Measurements from ENCODE around the gene ANKDD1A. TPM values are rescaled to one million over a fixed set of nuclear protein-coding genes. Genes with fewer than 3 reads are reported as not detected.

The ANKDD1A gene
- total RNA-seq, 1 donor from 2014 or later = 25.5 TPM

DNA sequence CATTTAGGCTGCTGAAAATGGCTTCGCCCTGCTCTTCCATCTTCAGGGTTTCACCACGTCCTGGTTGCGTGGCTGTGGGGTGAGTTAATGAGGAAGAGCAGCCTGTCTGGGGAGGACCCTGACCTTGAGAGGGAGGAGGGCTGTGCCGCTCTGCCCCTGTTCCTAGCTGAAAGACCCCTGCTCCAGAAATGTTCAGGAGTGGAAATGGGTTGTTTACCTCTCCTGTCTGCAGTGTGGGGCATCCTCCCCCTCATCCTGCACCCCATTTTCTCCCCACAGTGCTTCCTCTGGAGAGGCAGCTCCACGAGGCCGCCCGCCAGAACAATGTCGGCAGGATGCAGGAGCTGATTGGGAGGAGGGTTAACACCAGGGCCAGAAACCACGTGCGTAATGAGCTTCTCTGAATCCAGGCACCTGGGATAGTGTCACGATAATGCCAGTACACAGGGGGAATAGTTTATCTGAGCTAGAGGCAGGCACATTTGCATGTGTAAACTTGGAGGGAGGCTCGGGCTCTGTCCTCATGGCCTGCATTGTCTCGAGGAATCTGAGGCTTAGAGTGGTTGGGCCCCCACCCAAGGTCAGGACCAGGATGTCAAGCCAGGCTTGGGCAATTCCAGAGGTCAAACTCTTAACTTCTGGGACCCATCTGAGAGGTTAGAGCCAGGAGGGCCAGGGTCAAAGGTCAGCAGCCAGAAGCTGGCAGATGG, 4.0 kb downstream of the ANKDD1A start:
- ATAC-seq = no peak
- intact Hi-C loops (cut with DNase I) = no loop called here
- no peak for DNase-seq (ENCODE audit: low spot score)

DNA sequence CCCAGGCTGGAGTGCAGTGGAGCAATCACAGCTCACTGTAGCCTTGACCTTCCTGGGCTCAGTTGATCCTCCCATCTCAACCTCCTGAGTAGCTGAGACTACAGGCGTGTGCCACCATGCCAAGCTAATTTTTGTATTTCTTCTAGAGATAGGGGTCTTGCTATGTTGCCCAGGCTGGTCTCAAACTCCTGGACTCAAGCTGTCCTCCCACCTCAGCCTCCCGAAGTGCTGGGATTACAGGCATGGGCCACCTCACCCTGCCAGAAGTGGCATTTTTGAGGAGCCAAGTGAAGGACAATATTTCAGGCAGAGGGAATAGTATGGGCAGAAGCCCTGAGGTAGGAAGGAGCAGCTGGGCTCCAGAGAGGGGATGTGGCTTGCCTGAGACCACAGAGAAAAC, 4.7 kb downstream of the ANKDD1A start:
- ATAC-seq = no peak
- intact Hi-C loops (cut with DNase I) = no loop called here
- no peak for DNase-seq (ENCODE audit: low spot score)

- ATAC-seq = no peak
- intact Hi-C loops (cut with DNase I) = no loop called here
Observed at GRCh38 chr15:64917211-64917610, 5.5 kb downstream of the ANKDD1A start.

GRCh38 chr15:64919721-64920120, 8.0 kb downstream of the ANKDD1A start:
- ATAC-seq = no peak
- intact Hi-C loops (cut with DNase I) = no loop called here
- no peak for DNase-seq (ENCODE audit: low spot score)

More at GRCh38 chr15:64917211-64917610, 5.5 kb downstream of the ANKDD1A start:
- no peak for DNase-seq (ENCODE audit: low spot score)

DNA sequence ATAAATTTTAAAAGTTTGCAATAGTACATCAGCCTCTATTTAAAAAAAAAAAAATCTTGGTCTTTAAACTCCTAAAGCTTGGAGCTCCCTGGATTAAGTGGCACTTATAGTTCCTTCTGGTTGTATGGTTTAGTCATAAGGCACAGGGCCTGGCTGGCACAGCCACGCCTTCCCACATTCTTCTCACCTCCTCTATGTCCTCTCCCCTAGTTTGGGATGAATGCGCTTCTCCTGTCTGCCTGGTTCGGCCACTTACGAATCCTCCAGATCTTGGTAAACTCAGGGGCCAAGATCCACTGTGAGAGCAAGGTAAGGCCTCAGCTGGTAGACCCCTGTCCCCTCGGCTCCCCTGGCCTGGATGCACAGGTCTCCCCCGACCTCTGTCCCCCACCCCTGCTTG, 10.0 kb downstream of the ANKDD1A start:
- intact Hi-C loops (cut with DNase I) = no loop called here
- ATAC-seq = peak; percentile 39
- no peak for DNase-seq (ENCODE audit: low spot score)

DNA sequence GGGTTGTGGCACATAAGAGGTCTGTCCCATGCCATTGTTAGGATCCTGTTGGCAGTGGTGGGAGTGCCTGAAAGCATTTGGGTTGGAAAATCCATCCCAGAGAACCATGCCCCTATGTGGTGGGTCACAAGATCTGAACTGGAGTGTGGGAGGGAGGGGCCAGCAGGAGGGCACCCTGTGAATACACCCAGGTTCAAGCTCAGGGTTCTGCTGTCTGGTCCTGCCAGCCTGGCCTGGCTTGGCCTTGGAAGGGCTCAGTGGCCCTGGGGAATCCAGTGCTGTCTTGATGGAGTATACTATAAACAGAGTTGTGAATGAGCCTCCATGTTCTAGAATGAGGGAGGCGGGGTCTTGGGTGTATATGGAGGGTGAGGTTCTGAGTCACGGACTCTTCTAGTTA, 11.8 kb downstream of the ANKDD1A start:
- no peak for DNase-seq (ENCODE audit: low spot score)
- intact Hi-C loops (cut with DNase I) = no loop called here
- no peak for ATAC-seq

- ATAC-seq (no peak), DNase-seq (ENCODE audit: low spot score) (no peak)
- intact Hi-C loops (cut with DNase I) = no loop called here
Observed at GRCh38 chr15:64925335-64926330, 13.9 kb downstream of the ANKDD1A start.

DNA sequence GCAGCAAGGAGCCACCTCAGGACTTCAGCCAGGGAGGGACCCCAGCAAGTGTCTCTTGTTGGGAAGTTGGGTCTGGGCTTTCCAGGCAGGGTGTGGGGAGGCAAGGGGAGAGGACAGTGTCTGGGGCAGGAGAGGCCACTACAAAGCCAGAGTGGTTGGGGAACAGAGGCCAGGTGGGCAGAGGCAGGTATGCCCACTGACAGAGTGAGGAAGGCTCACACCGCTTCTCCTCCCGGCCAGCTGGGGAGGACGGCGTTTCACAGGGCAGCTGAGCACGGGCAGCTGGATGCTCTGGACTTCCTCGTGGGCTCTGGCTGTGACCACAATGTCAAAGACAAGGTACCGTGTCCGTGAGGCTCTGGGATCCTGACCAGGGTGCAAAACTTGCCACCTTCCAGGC, 15.0 kb downstream of the ANKDD1A start:
- ATAC-seq = no peak
- no peak for DNase-seq (ENCODE audit: low spot score)
- intact Hi-C loops (cut with DNase I) = no loop called here

DNA sequence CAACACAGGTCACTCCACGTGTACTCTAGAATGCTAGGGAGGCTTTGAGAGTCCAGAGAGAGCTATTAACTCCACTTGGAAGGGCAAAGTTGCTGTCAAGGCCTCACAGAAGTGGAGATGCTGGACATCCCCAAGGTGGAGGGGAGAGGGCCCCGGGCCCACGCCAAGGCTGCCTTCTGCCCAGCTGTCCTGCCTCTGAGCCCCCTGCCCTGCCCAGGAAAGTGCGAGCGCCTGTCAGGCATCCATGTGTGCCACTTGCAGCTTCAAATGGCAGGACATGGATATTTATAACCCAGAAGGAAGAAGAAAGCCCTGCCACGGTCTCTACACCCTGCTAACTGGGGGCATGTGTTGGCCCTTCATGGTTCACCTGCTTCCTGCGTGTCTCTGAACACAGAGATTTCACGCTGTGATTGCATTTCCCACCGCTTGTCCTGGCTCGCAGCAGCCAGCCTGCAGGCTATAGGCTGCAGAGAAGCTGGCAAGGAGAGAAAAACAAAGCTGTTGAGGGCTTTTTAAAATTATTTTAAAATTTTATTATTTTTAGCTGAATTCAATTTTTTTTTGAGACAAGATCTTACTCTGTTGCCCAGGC, 17.0 kb downstream of the ANKDD1A start:
- DNase-seq (ENCODE audit: low spot score) (no peak), ATAC-seq (no peak)
- intact Hi-C loops (cut with DNase I) = no loop called here

DNA sequence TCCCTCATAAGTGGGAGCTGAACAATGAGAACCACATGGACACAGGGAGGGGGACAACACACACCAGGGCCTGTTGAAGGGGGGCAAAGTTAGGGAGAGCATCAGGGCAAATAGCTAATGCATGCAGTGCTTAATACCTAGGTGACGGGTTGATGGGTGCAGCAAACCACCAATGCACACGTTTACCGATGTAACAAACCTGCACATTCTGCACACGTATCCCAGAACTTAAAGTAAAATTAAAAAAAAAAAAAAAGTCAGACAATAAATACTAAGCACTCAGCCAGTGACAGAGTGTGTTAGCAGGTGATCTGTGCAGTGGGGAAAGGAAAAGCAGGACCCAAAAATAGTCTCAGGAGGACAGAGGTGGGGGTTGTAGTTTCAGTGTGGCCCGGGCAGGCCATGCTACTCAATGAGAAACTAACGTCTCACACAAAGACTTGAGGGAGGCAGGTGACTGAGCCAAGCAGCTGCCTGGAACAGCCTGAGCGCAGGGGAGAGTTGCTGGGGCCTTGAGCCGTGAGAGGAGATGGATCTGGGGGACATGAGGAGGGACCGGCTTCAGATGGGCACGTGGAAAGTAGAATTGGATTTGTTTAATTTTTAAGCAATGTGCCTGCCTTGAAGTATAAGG, 18.4 kb downstream of the ANKDD1A start:
- intact Hi-C loops (cut with DNase I) = no loop called here
- no peak for DNase-seq (ENCODE audit: low spot score)
- no peak for ATAC-seq

DNA sequence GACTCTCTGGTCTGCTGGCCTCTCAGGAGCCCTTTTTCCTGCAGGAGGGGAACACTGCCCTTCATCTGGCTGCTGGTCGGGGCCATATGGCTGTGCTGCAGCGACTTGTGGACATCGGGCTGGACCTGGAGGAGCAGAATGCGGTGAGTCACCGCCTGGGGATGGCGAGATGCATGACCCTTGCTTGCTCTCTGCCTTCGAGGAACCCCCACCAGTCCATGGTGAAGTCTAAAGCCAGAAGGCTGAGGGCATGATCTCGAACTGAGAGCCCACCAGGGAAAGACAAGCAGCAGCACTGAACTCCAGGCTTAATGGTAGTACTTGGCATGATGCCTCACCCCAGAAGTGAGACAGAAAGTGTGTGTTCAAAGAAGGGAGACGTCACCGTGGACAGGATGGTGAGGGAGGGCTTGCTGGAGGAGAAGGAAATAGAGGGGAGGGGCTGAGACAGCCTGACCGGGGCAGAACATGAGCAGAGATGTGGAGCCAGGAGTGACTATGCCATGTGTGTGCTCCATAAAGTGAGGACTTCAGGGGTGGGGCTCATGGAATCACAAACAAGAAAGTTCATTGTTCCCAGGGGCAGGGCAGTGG, 19.2 kb downstream of the ANKDD1A start:
- ATAC-seq (peak; percentile 49), DNase-seq (ENCODE audit: low spot score) (no peak)
- intact Hi-C loops (cut with DNase I) = no loop called here

DNA sequence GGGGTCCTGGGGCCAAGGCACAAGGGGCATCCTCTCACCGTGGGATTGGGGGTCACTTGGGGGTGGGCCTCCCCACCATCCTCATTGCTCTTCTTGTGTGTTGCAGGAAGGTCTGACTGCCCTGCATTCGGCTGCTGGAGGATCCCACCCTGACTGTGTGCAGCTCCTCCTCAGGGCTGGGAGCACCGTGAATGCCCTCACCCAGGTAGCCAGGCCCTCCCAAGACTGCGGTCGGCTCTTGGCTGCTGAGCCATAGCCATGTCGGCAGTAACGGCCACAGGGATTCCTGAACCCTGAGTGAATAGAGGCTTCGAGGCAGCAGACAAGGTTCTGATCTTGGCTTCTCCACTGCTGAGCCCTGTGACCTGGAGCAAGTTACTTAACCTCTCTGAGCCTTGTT, 19.7 kb downstream of the ANKDD1A start:
- no peak for DNase-seq (ENCODE audit: low spot score)
- intact Hi-C loops (cut with DNase I) = no loop called here
- ATAC-seq = peak; percentile 23

DNA sequence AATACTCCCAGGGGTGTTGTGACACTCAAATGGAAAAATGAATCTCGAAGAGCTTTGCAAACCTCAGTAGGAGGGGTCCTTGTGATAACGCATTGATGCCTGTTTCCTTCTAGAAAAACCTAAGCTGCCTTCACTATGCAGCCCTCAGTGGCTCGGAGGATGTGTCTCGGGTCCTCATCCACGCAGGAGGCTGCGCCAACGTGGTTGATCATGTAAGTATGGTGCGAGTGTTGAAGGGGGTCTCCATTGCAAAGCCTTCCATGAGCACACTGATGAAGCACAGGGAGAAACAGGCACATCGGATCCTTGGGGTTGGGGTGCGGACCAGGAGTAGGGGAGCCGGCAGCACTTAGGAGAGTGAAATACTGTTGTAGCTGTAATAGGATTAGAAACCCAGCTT, 22.3 kb downstream of the ANKDD1A start:
- DNase-seq (ENCODE audit: low spot score) (no peak), ATAC-seq (no peak)
- intact Hi-C loops (cut with DNase I) = no loop called here

- ATAC-seq = peak; percentile 94
- intact Hi-C loops (cut with DNase I) = no loop called here
- no peak for DNase-seq (ENCODE audit: low spot score)
Observed at GRCh38 chr15:64938192-64938591, 26.5 kb downstream of the ANKDD1A start.

DNA sequence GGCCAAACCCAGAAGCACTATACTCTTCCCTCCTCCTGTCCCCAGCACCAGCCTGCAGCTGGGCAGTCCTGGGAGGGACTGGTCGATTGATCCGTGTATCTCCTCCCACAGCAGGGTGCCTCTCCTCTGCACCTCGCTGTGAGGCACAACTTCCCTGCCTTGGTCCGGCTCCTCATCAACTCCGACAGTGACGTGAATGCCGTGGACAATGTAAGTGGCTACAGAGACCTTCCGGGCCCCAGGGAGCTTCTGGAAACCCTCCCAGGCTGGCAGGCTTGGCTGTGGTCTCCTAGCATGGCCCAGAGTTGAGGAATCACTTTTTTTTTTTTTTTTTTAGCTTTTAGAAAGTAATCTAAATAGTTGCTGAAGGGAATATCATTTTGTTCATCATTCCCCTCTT, 30.7 kb downstream of the ANKDD1A start:
- intact Hi-C loops (cut with DNase I) = no loop called here

DNA sequence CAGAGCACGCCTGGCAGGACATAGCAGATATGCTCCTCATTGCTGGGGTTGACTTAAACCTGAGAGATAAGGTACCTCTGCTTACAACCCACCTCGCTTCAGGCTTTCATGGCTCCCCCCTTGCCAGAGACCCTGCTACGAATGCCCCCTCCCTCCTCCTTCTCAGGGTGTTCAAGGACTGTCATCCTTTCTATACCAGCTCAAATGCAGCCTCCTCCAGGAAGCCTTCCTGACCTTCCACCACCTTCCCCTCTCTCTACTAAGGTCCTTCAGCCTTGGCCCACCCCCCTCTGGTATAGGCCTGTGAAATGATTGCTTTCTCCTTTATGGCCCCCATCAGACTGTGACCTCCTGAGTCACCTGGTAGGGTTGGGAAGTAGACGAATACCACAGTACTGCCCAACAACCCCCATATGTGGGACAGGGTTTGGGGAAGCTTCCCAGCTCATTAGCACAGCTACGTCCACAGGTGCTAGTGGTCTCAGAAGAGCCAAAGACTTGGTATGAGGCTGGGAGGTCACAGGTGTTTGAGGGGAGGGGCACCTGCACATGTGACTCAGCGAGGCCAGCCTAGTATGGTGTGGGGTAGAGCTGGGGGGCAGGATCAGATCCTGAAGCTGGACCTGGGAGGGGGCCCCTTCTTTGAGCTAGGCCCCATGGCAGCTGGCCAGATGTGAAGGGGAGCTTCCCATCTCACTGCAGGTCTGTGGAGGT, 32.0 kb downstream of the ANKDD1A start:
- intact Hi-C loops (cut with DNase I) = no loop called here
- ATAC-seq (no peak), DNase-seq (ENCODE audit: low spot score) (no peak)

More for the DNA sequence above, 30.7 kb downstream of the ANKDD1A start:
- no peak for ATAC-seq
- DNase-seq (ENCODE audit: low spot score) = no peak

DNA sequence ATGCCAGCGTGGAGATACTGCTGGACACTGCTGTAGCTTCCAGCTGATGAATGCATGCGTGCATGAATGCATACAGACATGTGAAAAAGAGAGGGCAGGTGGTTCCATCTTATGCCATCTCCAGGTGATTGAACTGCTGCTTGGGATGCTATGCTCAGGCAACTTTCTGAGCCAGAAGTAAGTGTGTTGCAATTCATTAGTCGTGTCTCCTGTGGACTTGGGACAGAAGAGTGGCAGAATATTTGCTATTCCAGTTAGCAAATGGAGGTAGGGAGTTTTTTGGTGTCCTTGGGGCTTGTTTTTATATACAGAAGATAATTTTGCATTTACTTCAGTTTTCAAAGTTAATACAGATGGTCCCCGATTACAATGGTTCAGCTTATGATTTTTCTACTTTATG, 33.3 kb downstream of the ANKDD1A start:
- intact Hi-C loops (cut with DNase I) = no loop called here
- DNase-seq (ENCODE audit: low spot score) (no peak), ATAC-seq (no peak)

GRCh38 chr15:64947211-64947610, 35.5 kb downstream of the ANKDD1A start:
- ATAC-seq (no peak), DNase-seq (ENCODE audit: low spot score) (no peak)
- intact Hi-C loops (cut with DNase I) = no loop called here
